GM12865 (cell line): ENCODE data around the gene SFT2D1.

ENCODE experiments used
- DNase-seq: peaks from one replicate; pipeline ENCODE4 v3.0.0; 2010; ENCODE audit warnings: low read depth
- H3K4me3 ChIP-seq: 2 replicates; pipeline ENCODE4 v1.5.1; 2011; ENCODE audit warnings: mild to moderate bottlenecking, low read depth, low read length, control low read depth
- CTCF ChIP-seq: IDR thresholded peaks from 2 replicates; pipeline ENCODE4 v1.5.1; 2011; ENCODE audit warnings: low read length, control low read depth, low read depth, inconsistent platforms; ENCODE audit not compliant: insufficient read depth; ENCODE audit errors: missing control alignments

The SFT2D1 gene

GRCh38 chr6:166344240-166344639 is 1.9 kb upstream of the SFT2D1 start:
- TF ChIP-seq CTCF, result no peak
- no peak overlapping the region for H3K4me3 ChIP-seq
- no peak for DNase-seq

- no peak for TF ChIP-seq CTCF
- peak; percentile 49 for DNase-seq
These were observed 774 bp upstream of the SFT2D1 start for GRCh38 chr6:166343150-166343487.

GRCh38 chr6:166341977-166342348 is 382 bp downstream of the SFT2D1 start:
- DNase-seq, result no peak
- peak overlapping the region; percentile 99 for H3K4me3 ChIP-seq
- TF ChIP-seq CTCF, result no peak

More at GRCh38 chr6:166343150-166343487, 774 bp upstream of the SFT2D1 start:
- H3K4me3 ChIP-seq, result peak overlapping the region; percentile 99

GRCh38 chr6:166341464-166341863 is 881 bp downstream of the SFT2D1 start:
- DNase-seq, result peak; percentile 50
- TF ChIP-seq CTCF, result no peak
- peak overlapping the region; percentile 99 for H3K4me3 ChIP-seq

- peak overlapping the region; percentile 2; the same call in 1 of the 2 replicates for H3K4me3 ChIP-seq
- TF ChIP-seq CTCF, result no peak
- no peak for DNase-seq
These were observed 3.5 kb downstream of the SFT2D1 start for GRCh38 chr6:166338854-166339253.

- no peak for DNase-seq
- no peak overlapping the region for H3K4me3 ChIP-seq
- no peak for TF ChIP-seq CTCF
These were observed 5.5 kb downstream of the SFT2D1 start for GRCh38 chr6:166336847-166337246.
